Right lobe of liver (tissue), 6 donors: ENCODE data around the gene EVA1C. TPM values are rescaled to one million over a fixed set of nuclear protein-coding genes. Genes with fewer than 3 reads are reported as not detected.

ENCODE experiments used
- ATAC-seq, 4 donors: fragments of 200-7000 bp; cut with Tn5 transposase; one replicate each; pipeline ENCODE4 v1.9.1; 2020; ENCODE audit warnings: mild to moderate bottlenecking in 4 of 4, moderate library complexity in 4 of 4
- DNase-seq, 3 donors: peaks; one replicate each; pipeline ENCODE4 v3.0.0-alpha.2; 2020
- H3K27ac ChIP-seq, 3 donors: fragments of 200-600 bp; one replicate each; pipeline ENCODE4 v1.8.0; 2022
- H3K27me3 ChIP-seq, 2 donors: fragments of 200-600 bp; one replicate each; pipeline ENCODE4 v1.8.0; 2022
- H3K36me3 ChIP-seq, 4 donors: fragments of 200-600 bp; sonication (generic) in 1 of 4; one replicate each; pipeline versions ENCODE4 v1.5.1 to v1.8.0; 2017 to 2022; ENCODE audit warnings: control low read depth in 1 of 4
- H3K4me1 ChIP-seq, 4 donors: fragments of 200-600 bp; sonication (generic) in 1 of 4; one replicate each; pipeline versions ENCODE4 v1.5.1 to v1.8.0; 2017 to 2022; ENCODE audit warnings: control low read depth in 1 of 4
- H3K4me3 ChIP-seq, 3 donors: fragments of 200-600 bp; one replicate each; pipeline ENCODE4 v1.8.0; 2022
- H3K9me3 ChIP-seq, 4 donors: fragments of 200-600 bp; sonication (generic) in 1 of 4; one replicate each; pipeline versions ENCODE4 v1.5.1 to v1.8.0; 2017 to 2022; ENCODE audit warnings: control low read depth in 1 of 4
- POLR2A ChIP-seq: fragments of 450-650 bp; IDR thresholded peaks from one replicate; pipeline ENCODE4 v1.6.1; 2017; ENCODE audit warnings: antibody characterized with exemption, mild to moderate bottlenecking
- WGBS: methylation state at CpG from one replicate; pipeline ENCODE4 v1.1.6; 2018; ENCODE audit warnings: low coverage, low lambda C conversion rate; ENCODE audit not compliant: insufficient coverage; ENCODE audit errors: missing lambda C conversion rate; 5-methylcytosine and 5-hydroxymethylcytosine counted together
- intact Hi-C, 2 donors: fragments of 100-400 bp; cut with DNase I; formaldehyde crosslinking; loops; one replicate each; pipeline versions ENCODE4 v1.11.2 to v1.14.1; 2022
- total RNA-seq, 6 experiments: library from RNA; depleted of rRNA in 2 of 6; stranded (reverse); fragments of >200 nt in 2 of 6; fragmentation: NEBNext Ultra II Directional in 3 of 6; extraction: Animal tissue kit (Norgen Biotek cat#: 25700) in 3 of 6; gene quantifications; one replicate each; pipeline versions ENCODE4 v1.1.0 to v1.2.4, GENCODE V29; 2016 to 2023
- TF ChIP-seq, protein P1 (sequence below), 4 donors: fragments of 200-600 bp in 3 of 4; fragments of 450-650 bp in 1 of 4; IDR thresholded peaks; one replicate each; pipeline versions ENCODE4 v1.5.1 to v1.8.0; 2016 to 2022; ENCODE audit warnings: antibody characterized with exemption in 4 of 4, mild to moderate bottlenecking in 2 of 4
- donor health status: DM: no; HTN: yes; CAD: no.
- donor health status: DM: no; HTN: no; CAD: no.
- donor health status: DM: no; HTN: no; CAD: no.
- donor health status: DM: no; HTN: yes; CAD: no.
- donor health status: DM: no; HTN: yes; CAD: no.

The EVA1C gene
- total RNA-seq, 6 experiments from 2014 or later = 2.4 to 5.9 (median 4.2) TPM

- Histone ChIP-seq H3K4me1 (no peaks in the 10 kb centered on the region), H3K27me3 (no peaks in the 10 kb centered on the region), H3K4me3 (no peak overlapping the region), H3K27ac (no peak overlapping the region), H3K9me3 (no peaks in the 10 kb centered on the region), H3K36me3 (no peaks in the 10 kb centered on the region)
- intact Hi-C loops = no loop called here
- no peak for TF ChIP-seq POLR2A
- TF ChIP-seq, protein P1, sequence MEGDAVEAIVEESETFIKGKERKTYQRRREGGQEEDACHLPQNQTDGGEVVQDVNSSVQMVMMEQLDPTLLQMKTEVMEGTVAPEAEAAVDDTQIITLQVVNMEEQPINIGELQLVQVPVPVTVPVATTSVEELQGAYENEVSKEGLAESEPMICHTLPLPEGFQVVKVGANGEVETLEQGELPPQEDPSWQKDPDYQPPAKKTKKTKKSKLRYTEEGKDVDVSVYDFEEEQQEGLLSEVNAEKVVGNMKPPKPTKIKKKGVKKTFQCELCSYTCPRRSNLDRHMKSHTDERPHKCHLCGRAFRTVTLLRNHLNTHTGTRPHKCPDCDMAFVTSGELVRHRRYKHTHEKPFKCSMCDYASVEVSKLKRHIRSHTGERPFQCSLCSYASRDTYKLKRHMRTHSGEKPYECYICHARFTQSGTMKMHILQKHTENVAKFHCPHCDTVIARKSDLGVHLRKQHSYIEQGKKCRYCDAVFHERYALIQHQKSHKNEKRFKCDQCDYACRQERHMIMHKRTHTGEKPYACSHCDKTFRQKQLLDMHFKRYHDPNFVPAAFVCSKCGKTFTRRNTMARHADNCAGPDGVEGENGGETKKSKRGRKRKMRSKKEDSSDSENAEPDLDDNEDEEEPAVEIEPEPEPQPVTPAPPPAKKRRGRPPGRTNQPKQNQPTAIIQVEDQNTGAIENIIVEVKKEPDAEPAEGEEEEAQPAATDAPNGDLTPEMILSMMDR (IDR thresholded peaks at IDR 0.05) = no peak
- no peak for DNase-seq
- WGBS = 85% methylated on average over 4 of the region's 6 CpGs
- no peak for ATAC-seq
Measured at GRCh38 chr21:32532636-32533035, 120.1 kb downstream of the EVA1C start.

- ATAC-seq = no peak
- WGBS = 50% methylated on average over 2 of the region's 4 CpGs
- H3K27me3 ChIP-seq = no peaks in the 10 kb centered on the region
Measured at GRCh38 chr21:32533053-32533452, 120.5 kb downstream of the EVA1C start.

DNA sequence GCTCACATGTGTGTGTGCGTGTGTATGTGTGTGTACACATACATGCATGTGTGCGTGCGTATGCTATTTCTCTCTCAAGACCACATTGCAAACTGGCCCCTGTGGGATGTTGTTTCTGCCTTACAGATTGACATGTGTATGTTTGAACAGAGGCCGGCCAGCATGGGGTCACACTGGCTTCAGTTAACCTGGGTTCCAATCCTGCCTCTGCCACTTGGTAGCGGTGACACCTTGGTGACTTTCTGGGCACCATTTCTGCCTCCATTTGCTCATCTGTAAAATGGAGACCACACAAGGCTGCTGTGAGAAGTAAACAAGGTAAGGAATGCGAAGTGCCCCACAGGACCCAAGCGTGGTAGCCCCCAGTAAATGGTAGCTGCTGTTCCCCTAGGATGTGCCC is 121.1 kb downstream of the EVA1C start:
- no peaks in the 10 kb centered on the region for H3K27me3 ChIP-seq
- H3K4me1 ChIP-seq = no peaks in the 10 kb centered on the region
- no peak overlapping the region for H3K27ac ChIP-seq
- no peak for ATAC-seq
- 93% methylated on average over 2 of the region's 7 CpGs for WGBS
- no peak for DNase-seq
- no peaks in the 10 kb centered on the region for H3K36me3 ChIP-seq
- no peak overlapping the region for H3K4me3 ChIP-seq
- H3K9me3 ChIP-seq = no peaks in the 10 kb centered on the region
- intact Hi-C loops = no loop called here
- no peak for TF ChIP-seq POLR2A
- TF ChIP-seq, protein P1 (IDR thresholded peaks at IDR 0.05) = no peak

More at GRCh38 chr21:32533053-32533452, 120.5 kb downstream of the EVA1C start:
- H3K4me1 ChIP-seq = no peaks in the 10 kb centered on the region
- no peak overlapping the region for H3K27ac ChIP-seq
- no peak for DNase-seq
- H3K36me3 ChIP-seq = no peaks in the 10 kb centered on the region
- H3K9me3 ChIP-seq = no peaks in the 10 kb centered on the region
- intact Hi-C loops = no loop called here
- H3K4me3 ChIP-seq = no peak overlapping the region
- TF ChIP-seq, protein P1 (IDR thresholded peaks at IDR 0.05) = no peak
- TF ChIP-seq POLR2A = no peak

GRCh38 chr21:32534113-32534512 is 121.6 kb downstream of the EVA1C start:
- DNase-seq = no peak
- no peaks in the 10 kb centered on the region for H3K27me3 ChIP-seq
- H3K4me3 ChIP-seq = no peak overlapping the region
- WGBS = 82% methylated on average over 6 of the region's 8 CpGs
- H3K27ac ChIP-seq = no peak overlapping the region
- no peaks in the 10 kb centered on the region for H3K9me3 ChIP-seq
- no peak for TF ChIP-seq POLR2A
- TF ChIP-seq, protein P1 (IDR thresholded peaks at IDR 0.05) = no peak
- ATAC-seq = no peak
- intact Hi-C loops = no loop called here
- no peaks in the 10 kb centered on the region for H3K4me1 ChIP-seq
- no peaks in the 10 kb centered on the region for H3K36me3 ChIP-seq

DNA sequence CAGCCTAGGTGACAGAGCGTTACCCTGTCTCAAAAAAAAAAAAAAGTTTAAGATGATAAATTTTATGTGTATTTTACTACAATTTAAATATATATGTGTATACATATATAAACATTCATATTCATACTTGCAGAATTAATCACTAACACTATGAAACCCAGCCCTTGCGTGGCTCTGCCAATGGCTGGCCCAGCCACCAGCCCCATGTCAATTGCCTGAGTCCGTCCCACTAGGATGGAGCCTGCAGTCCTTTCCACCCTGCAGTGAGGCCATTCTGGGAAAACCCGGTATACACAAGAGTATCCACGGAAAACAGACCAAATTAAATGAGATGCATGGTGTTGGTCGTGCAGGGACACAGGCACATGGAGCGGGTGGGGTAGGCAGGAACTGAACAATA is 123.1 kb downstream of the EVA1C start:
- H3K9me3 ChIP-seq = no peaks in the 10 kb centered on the region
- H3K36me3 ChIP-seq = no peaks in the 10 kb centered on the region
- no peak for DNase-seq
- intact Hi-C loops = no loop called here
- no peaks in the 10 kb centered on the region for H3K27me3 ChIP-seq
- H3K4me1 ChIP-seq = no peaks in the 10 kb centered on the region
- WGBS = 88% methylated on average over 5 of the region's 7 CpGs
- TF ChIP-seq, protein P1 (IDR thresholded peaks at IDR 0.05) = no peak
- TF ChIP-seq POLR2A = no peak
- H3K4me3 ChIP-seq = no peak overlapping the region
- H3K27ac ChIP-seq = no peak overlapping the region
- no peak for ATAC-seq
